Measurements from ENCODE around the gene TULP4.

TULP4 gene

DNA sequence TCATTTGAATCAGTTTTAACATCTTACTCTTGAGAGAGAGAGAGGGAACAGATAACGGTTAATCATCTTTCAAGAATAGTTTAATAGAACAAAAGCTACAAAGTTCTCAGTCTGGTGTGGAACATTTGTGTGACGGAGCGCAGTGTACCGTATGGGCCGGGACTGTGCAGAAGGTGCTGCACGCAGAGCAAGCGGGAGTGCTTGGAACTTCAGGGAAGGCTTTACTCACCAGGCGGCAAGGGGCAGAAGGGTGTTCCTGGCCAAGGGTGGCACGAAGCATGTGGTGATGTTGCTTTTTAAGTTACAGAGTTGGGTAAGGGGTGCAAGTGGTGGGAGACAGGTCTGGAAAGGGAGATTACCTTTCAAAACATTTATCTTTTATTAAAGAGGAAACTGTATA is 95.7 kb downstream of the TULP4 start:
- ChIA-PET CTCF (interaction anchor here (0.8 kb wide), 1 partner anchor 188 kb away, joined by 3 read pairs; no protein-coding TSS in a partner anchor), POLR2A (no interaction called here)
- no peak for DNase-seq (ENCODE audit: low read depth, low spot score)
- TF ChIP-seq, protein P1, sequence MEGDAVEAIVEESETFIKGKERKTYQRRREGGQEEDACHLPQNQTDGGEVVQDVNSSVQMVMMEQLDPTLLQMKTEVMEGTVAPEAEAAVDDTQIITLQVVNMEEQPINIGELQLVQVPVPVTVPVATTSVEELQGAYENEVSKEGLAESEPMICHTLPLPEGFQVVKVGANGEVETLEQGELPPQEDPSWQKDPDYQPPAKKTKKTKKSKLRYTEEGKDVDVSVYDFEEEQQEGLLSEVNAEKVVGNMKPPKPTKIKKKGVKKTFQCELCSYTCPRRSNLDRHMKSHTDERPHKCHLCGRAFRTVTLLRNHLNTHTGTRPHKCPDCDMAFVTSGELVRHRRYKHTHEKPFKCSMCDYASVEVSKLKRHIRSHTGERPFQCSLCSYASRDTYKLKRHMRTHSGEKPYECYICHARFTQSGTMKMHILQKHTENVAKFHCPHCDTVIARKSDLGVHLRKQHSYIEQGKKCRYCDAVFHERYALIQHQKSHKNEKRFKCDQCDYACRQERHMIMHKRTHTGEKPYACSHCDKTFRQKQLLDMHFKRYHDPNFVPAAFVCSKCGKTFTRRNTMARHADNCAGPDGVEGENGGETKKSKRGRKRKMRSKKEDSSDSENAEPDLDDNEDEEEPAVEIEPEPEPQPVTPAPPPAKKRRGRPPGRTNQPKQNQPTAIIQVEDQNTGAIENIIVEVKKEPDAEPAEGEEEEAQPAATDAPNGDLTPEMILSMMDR (IDR thresholded peaks at IDR 0.05; ENCODE audit: insufficient read depth, low read length, missing control alignments) = no peak
- H3K4me3 ChIP-seq (ENCODE audit: low read depth, low read length) = no peak overlapping the region

DNA sequence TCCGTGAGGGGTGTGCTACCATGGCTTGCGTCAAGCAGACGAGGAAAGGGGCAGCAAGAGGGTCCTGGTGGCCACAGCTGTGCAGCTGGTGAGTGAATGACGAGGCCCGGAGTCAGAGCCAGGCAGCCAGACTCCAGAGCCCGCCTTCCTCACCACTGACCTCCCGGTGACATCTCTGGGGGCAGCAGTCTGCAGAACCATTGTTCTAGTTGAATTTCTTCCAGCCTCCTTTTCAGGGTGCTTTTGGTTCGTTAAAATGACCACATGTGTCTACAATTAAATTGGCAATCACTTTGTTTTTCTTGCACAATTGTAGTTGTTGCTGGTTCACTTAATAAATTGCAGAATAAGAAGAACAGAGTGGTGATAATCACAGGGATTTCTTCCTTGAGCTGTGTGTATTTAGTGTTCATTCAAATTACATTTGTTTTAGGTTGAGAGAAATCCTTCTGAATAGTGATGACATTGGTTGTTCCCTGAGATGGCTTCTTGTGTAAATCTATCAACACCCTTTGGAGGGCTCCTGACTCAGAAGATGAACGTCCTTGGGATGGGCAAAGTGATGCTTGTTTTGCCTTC is 96.4 kb downstream of the TULP4 start:
- H3K4me3 ChIP-seq (ENCODE audit: low read depth, low read length) = no peak overlapping the region
- DNase-seq (ENCODE audit: low read depth, low spot score) = no peak
- TF ChIP-seq, protein P1 (IDR thresholded peaks at IDR 0.05; ENCODE audit: insufficient read depth, low read length, missing control alignments) = no peak
- POLR2A ChIA-PET = no interaction called here
- CTCF ChIA-PET = interaction anchor here (0.8 kb wide), 1 partner anchor 188 kb away, joined by 3 read pairs; no protein-coding TSS in a partner anchor

DNA sequence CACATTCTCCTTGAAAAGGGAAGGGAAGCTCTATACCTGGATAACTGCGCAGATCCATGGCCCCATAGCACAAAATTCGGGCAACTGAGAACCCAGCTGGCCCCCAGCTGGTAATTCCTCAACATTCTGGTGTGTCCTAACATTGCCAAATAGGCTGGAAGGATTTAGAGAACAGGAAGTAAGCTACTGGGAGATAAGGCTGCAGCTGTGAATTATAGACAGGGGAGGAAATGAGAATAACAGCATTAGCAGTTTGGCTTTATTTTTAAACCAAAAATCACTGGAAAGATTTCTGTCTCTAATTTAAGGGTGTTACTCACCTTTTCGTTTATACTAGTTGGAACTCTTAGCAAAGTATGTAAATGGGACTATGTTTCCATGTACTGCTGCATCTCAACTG is 97.2 kb downstream of the TULP4 start:
- POLR2A ChIA-PET = no interaction called here
- TF ChIP-seq, protein P1 (IDR thresholded peaks at IDR 0.05; ENCODE audit: insufficient read depth, low read length, missing control alignments) = no peak
- no peak overlapping the region for H3K4me3 ChIP-seq (ENCODE audit: low read depth, low read length)
- CTCF ChIA-PET = no interaction called here
- no peak for DNase-seq (ENCODE audit: low read depth, low spot score)

DNA sequence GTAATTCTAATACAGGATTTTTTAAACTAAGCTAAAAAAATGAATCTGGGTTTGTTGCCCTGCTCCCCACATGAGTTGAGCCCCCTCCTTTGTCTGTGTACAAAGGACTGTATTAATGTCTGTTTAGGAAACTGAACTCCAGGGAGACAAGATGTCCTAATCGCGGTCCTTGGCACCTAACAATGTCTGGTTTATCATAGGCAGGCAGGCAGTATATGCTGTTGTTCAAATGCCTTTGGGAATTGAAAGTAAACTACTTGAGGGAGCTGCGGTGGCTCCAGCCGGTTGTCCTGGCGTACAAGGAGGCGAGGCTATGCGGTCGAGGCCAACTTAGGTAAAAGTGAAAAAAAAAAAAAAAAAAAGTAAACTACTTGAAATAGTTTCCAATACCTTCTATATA is 98.5 kb downstream of the TULP4 start:
- ChIA-PET CTCF (no interaction called here), POLR2A (no interaction called here)
- no peak overlapping the region for H3K4me3 ChIP-seq (ENCODE audit: low read depth, low read length)
- no peak for DNase-seq (ENCODE audit: low read depth, low spot score)
- TF ChIP-seq, protein P1 (IDR thresholded peaks at IDR 0.05; ENCODE audit: insufficient read depth, low read length, missing control alignments) = no peak

DNA sequence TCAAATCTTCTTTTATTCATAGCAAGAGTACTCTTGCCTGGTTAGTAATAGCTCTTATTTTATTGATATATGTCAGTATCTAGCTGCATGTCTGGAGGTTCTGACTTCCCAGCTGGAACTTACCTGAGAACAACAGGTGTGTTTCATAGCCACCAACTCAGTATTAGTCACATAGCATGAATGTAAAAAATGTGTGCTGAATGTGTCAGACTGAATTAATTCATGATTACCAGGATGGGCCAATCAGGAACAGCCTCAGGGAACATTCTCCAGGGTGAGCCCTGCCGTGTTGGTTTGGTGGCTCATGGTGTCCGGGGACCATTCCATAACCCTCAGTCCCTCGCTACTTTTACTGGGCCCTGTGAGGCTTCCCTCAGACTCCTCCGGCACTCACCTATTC is 99.7 kb downstream of the TULP4 start:
- TF ChIP-seq, protein P1 (IDR thresholded peaks at IDR 0.05; ENCODE audit: insufficient read depth, low read length, missing control alignments) = no peak
- POLR2A ChIA-PET = no interaction called here
- H3K4me3 ChIP-seq (ENCODE audit: low read depth, low read length) = no peak overlapping the region
- CTCF ChIA-PET = interaction anchor here (0.9 kb wide), 1 partner anchor 191 kb away, joined by 3 read pairs; no protein-coding TSS in a partner anchor
- DNase-seq (ENCODE audit: low read depth, low spot score) = no peak

DNA sequence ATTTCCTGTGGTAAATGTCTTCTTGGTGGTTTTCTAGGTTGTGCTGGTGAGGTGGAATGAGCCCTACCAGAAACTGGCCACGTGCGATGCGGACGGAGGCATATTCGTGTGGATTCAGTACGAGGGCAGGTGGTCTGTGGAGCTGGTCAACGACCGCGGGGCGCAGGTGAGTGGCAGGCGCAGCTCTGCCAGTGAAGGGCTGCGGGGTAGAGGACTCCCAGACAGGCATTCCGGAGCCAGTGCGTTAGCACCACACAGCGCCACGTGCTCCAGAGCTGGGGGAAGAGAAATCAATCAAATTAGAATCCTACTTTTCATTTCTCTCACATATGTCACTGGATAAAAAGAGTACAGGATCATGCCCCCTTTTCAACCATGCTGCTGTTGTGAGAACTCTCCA is 100.8 kb downstream of the TULP4 start:
- no peak overlapping the region for H3K4me3 ChIP-seq (ENCODE audit: low read depth, low read length)
- ChIA-PET POLR2A (no interaction called here), CTCF (no interaction called here)
- TF ChIP-seq, protein P1 (IDR thresholded peaks at IDR 0.05; ENCODE audit: insufficient read depth, low read length, missing control alignments) = no peak
- no peak for DNase-seq (ENCODE audit: low read depth, low spot score)

Data from AG04449 (cell line).